ENCODE results near the gene SAMD11. TPM values are rescaled to one million over a fixed set of nuclear protein-coding genes. Genes with fewer than 3 reads are reported as not detected.
A peak's percentile ranks its signal among the peaks of the same experiment; 100 is the strongest.
"Not testable (repeated sequence)": the region's sequence is repeated elsewhere in the genome, so short reads cannot be mapped to it uniquely, and the experiment has no call there.

SAMD11 gene
- total RNA-seq, 4 donors from 2014 or later = 1.0 to 40.7 (median 13.8) TPM

- no peak for TF ChIP-seq CTCF (IDR thresholded peaks at IDR 0.05)
- no peak for TF ChIP-seq POLR2A (IDR thresholded peaks at IDR 0.05)
- no peaks in the 10 kb centered on the region for H3K9me3 ChIP-seq
- H3K27me3 ChIP-seq = peaks cover 14 to 19% of the 10 kb centered on the region in 2 donors
- intact Hi-C loops (cut with DNase I; ENCODE audit: low total_unique reads) = loop anchor here (10.0 kb wide), 2 partner anchors 69 to 261 kb away; partner anchors contain the start of genes B3GALT6 and SDF4
- H3K4me3 ChIP-seq = no peak overlapping the region
- no peak for DNase-seq
- H3K36me3 ChIP-seq = no peaks in the 10 kb centered on the region
- H3K4me1 ChIP-seq = peaks cover 0 to 7% of the 10 kb centered on the region in 2 donors
- H3K27ac ChIP-seq = no peak overlapping the region
These were observed 50.5 kb downstream of the SAMD11 start for GRCh38 chr1:974293-974640.

- peaks cover 14 to 19% of the 10 kb centered on the region in 2 donors for H3K27me3 ChIP-seq
- no peak overlapping the region for H3K27ac ChIP-seq
- intact Hi-C loops (cut with DNase I; ENCODE audit: low total_unique reads) = loop anchor here (10.0 kb wide), 2 partner anchors 70 to 260 kb away; partner anchors contain the start of genes B3GALT6 and SDF4
- H3K4me3 ChIP-seq = no peak overlapping the region
- TF ChIP-seq POLR2A (IDR thresholded peaks at IDR 0.05) = no peak
- no peak for TF ChIP-seq CTCF (IDR thresholded peaks at IDR 0.05)
- H3K36me3 ChIP-seq = no peaks in the 10 kb centered on the region
- no peaks in the 10 kb centered on the region for H3K9me3 ChIP-seq
- peaks cover 0 to 7% of the 10 kb centered on the region in 2 donors for H3K4me1 ChIP-seq
- no peak for DNase-seq
These were observed 51.1 kb downstream of the SAMD11 start for GRCh38 chr1:974687-975328.

GRCh38 chr1:975365-975764 is 51.6 kb downstream of the SAMD11 start:
- Histone ChIP-seq H3K4me1 (peaks cover 0 to 7% of the 10 kb centered on the region in 2 donors), H3K4me3 (no peak overlapping the region), H3K36me3 (no peaks in the 10 kb centered on the region), H3K27me3 (peaks cover 12 to 18% of the 10 kb centered on the region in 2 donors), H3K27ac (no peak overlapping the region), H3K9me3 (no peaks in the 10 kb centered on the region)
- DNase-seq = no peak
- TF ChIP-seq CTCF (IDR thresholded peaks at IDR 0.05) = no peak
- TF ChIP-seq POLR2A (IDR thresholded peaks at IDR 0.05) = no peak
- intact Hi-C loops (cut with DNase I; ENCODE audit: low total_unique reads) = loop anchor here (10.0 kb wide), 2 partner anchors 71 to 259 kb away; partner anchors contain the start of genes B3GALT6 and SDF4

GRCh38 chr1:975896-976683 is 52.4 kb downstream of the SAMD11 start:
- peak in 1 of 2 donors; percentile 70 for DNase-seq
- Histone ChIP-seq H3K4me3 (peak overlapping the region in 1 of 2 donors; percentile 35), H3K9me3 (no peaks in the 10 kb centered on the region), H3K27me3 (peaks cover 5 to 11% of the 10 kb centered on the region in 2 donors), H3K27ac (peak overlapping the region in 1 of 2 donors; percentile 10), H3K36me3 (no peaks in the 10 kb centered on the region), H3K4me1 (peaks cover 0 to 7% of the 10 kb centered on the region in 2 donors)
- TF ChIP-seq POLR2A (IDR thresholded peaks at IDR 0.05) (no peak), CTCF (IDR thresholded peaks at IDR 0.05) (peak in 3 of 4 experiments; percentile 52 to 81 (median 64))
- intact Hi-C loops (cut with DNase I; ENCODE audit: low total_unique reads) = loop anchor here (10.0 kb wide), 2 partner anchors 71 to 259 kb away; partner anchors contain the start of genes B3GALT6 and SDF4

- peak; percentile 62 to 75 for DNase-seq
- not testable (repeated sequence) for H3K27me3 ChIP-seq
- intact Hi-C loops (cut with DNase I; ENCODE audit: low total_unique reads) = loop anchor here (10.0 kb wide), 2 partner anchors 72 to 258 kb away; partner anchors contain the start of genes B3GALT6 and SDF4
These were observed 53.1 kb downstream of the SAMD11 start for GRCh38 chr1:976791-977190.

More at GRCh38 chr1:976791-977190, 53.1 kb downstream of the SAMD11 start:
- not testable (repeated sequence) for H3K9me3 ChIP-seq, H3K36me3 ChIP-seq, H3K27ac ChIP-seq, H3K4me1 ChIP-seq, H3K4me3 ChIP-seq
